HG03565 (cell line): Measurements from ENCODE around the gene DOCK4.

ENCODE experiments used
- ATAC-seq: cut with Tn5 transposase; IDR thresholded peaks from one replicate; pipeline ENCODE4 v1.9.1; 2021; ENCODE audit warnings: mild to moderate bottlenecking, moderate library complexity; ENCODE audit not compliant: unreplicated experiment

DOCK4 gene

GRCh38 chr7:111788286-111789047 is 417.7 kb downstream of the DOCK4 start:
- no peak for ATAC-seq

- ATAC-seq: no peak
Measured at GRCh38 chr7:111787741-111788140, 418.5 kb downstream of the DOCK4 start.

- no peak for ATAC-seq
Measured at GRCh38 chr7:111787099-111787498, 419.1 kb downstream of the DOCK4 start.

GRCh38 chr7:111785076-111785475 is 421.1 kb downstream of the DOCK4 start:
- no peak for ATAC-seq

- no peak for ATAC-seq
Measured at GRCh38 chr7:111784296-111784695, 421.9 kb downstream of the DOCK4 start.

- no peak for ATAC-seq
Measured at GRCh38 chr7:111783854-111784253, 422.3 kb downstream of the DOCK4 start.

- ATAC-seq: no peak
Measured at GRCh38 chr7:111780527-111780926, 425.7 kb downstream of the DOCK4 start.

GRCh38 chr7:111775206-111775605 is 431.0 kb downstream of the DOCK4 start:
- ATAC-seq: no peak

- ATAC-seq: no peak
Measured at GRCh38 chr7:111772716-111773115, 433.5 kb downstream of the DOCK4 start.

GRCh38 chr7:111771638-111772037 is 434.6 kb downstream of the DOCK4 start:
- ATAC-seq: no peak

- no peak for ATAC-seq
Measured at GRCh38 chr7:111770116-111770515, 436.1 kb downstream of the DOCK4 start.

- ATAC-seq: no peak
Measured at GRCh38 chr7:111765751-111766643, 440.2 kb downstream of the DOCK4 start.

- no peak for ATAC-seq
Measured at GRCh38 chr7:111763221-111763801, 442.9 kb downstream of the DOCK4 start.

GRCh38 chr7:111762799-111763198 is 443.4 kb downstream of the DOCK4 start:
- ATAC-seq: no peak

GRCh38 chr7:111762211-111762610 is 444.0 kb downstream of the DOCK4 start:
- ATAC-seq: no peak

GRCh38 chr7:111760043-111760442 is 446.2 kb downstream of the DOCK4 start:
- no peak for ATAC-seq

- ATAC-seq: no peak
Measured at GRCh38 chr7:111758332-111758731, 447.9 kb downstream of the DOCK4 start.

- no peak for ATAC-seq
Measured at GRCh38 chr7:111756687-111757178, 449.5 kb downstream of the DOCK4 start.

GRCh38 chr7:111755383-111755782 is 450.8 kb downstream of the DOCK4 start:
- ATAC-seq: no peak

- ATAC-seq: no peak
Measured at GRCh38 chr7:111753968-111754367, 452.2 kb downstream of the DOCK4 start.

- peak; percentile 50 for ATAC-seq
Measured at GRCh38 chr7:111752022-111752582, 454.1 kb downstream of the DOCK4 start.
